H1 (cell line): ENCODE data around the gene GMPPA. TPM values are rescaled to one million over a fixed set of nuclear protein-coding genes. Genes with fewer than 3 reads are reported as not detected.

ENCODE experiments used
- ASH2L ChIP-seq: fragments of 200-600, 300-600 bp; sonication (generic); IDR thresholded peaks from one replicate; pipeline ENCODE4 v1.7.1; 2017; ENCODE audit warnings: low read length
- CEBPB ChIP-seq: IDR thresholded peaks from 2 replicates; pipeline ENCODE4 v1.6.1; 2012; ENCODE audit warnings: low read depth, low read length
- CHD2 ChIP-seq: IDR thresholded peaks from 2 replicates; pipeline ENCODE4 v1.6.1; 2012; ENCODE audit warnings: low read length, improper control_type of control experiment
- HDAC2 ChIP-seq, 2 experiments: fragments of 300-600 bp in 1 of 2; sonication (generic) in 1 of 2; IDR thresholded peaks; 2 replicates each; pipeline ENCODE4 v1.6.1; 2011 to 2012; ENCODE audit warnings: low read depth in 2 of 2, low read length in 2 of 2, mild to moderate bottlenecking in 2 of 2, moderate library complexity in 2 of 2, borderline replicate concordance in 1 of 2, inconsistent platforms in 1 of 2
- POLR2AphosphoS5 ChIP-seq: IDR thresholded peaks from 2 replicates; pipeline ENCODE4 v1.6.1; 2011; ENCODE audit warnings: low read depth, low read length
- RNF2 ChIP-seq: fragments of 200-900, 300-1000 bp; sonication (generic); IDR thresholded peaks from 2 replicates; pipeline ENCODE4 v1.7.1; 2016; ENCODE audit warnings: borderline replicate concordance, low read depth, mild to moderate bottlenecking, antibody characterized with exemption, low read length; ENCODE audit not compliant: poor library complexity, severe bottlenecking; ENCODE audit errors: missing control alignments
- SIN3A ChIP-seq, 2 experiments: IDR thresholded peaks in 1 of 2; conservative IDR thresholded peaks in 1 of 2; 2 replicates each; pipeline ENCODE4 v1.6.1; 2011 to 2012; ENCODE audit warnings: low read length in 2 of 2, improper control_type of control experiment in 1 of 2, low read depth in 1 of 2, mild to moderate bottlenecking in 1 of 2
- SIX5 ChIP-seq: IDR thresholded peaks from 2 replicates; pipeline ENCODE4 v1.6.1; 2011; ENCODE audit warnings: mild to moderate bottlenecking, low read depth, low read length
- SP2 ChIP-seq: IDR thresholded peaks from 2 replicates; pipeline ENCODE4 v1.6.1; 2012; ENCODE audit warnings: mild to moderate bottlenecking, low read length, inconsistent platforms
- TBP ChIP-seq: IDR thresholded peaks from 2 replicates; pipeline ENCODE4 v1.6.1; 2011; ENCODE audit warnings: low read depth, low read length, improper control_type of control experiment
- polyA plus RNA-seq, 7 experiments: library from polyadenylated mRNA; depleted of rRNA in 3 of 7; stranded (reverse) in 5 of 7; unstranded in 2 of 7; fragments of >200 nt in 5 of 7; fragments of 200-250 nt in 2 of 7; gene quantifications; 1 replicate in 5 of 7; 2 replicates in 1 of 7; 4 replicates in 1 of 7; pipeline versions ENCODE4 v1.2.1 to v1.2.3, GENCODE V29; 2011 to 2013; ENCODE audit warnings: missing spikeins in 2 of 7, mixed read lengths in 2 of 7
- total RNA-seq: library from RNA; stranded (reverse); fragmentation: NEBNext Ultra II Directional; extraction: Animal tissue kit (Norgen Biotek cat#: 25700); gene quantifications from 2 replicates; pipeline ENCODE4 v1.2.1, GENCODE V29; 2021
- TF ChIP-seq, protein P1 (sequence below): fragments of 300-600 bp; sonication (generic); IDR thresholded peaks from 2 replicates; pipeline ENCODE4 v1.7.1; 2012; ENCODE audit warnings: low read length, moderate library complexity, mild to moderate bottlenecking, inconsistent platforms; ENCODE audit not compliant: insufficient replicate concordance

GMPPA gene
- total and polyA plus RNA-seq, 2 of the 8 experiments (the other 6 are each of a cell fraction or from before 2014, with no cell fraction given): 34.3 to 98.8 TPM

DNA sequence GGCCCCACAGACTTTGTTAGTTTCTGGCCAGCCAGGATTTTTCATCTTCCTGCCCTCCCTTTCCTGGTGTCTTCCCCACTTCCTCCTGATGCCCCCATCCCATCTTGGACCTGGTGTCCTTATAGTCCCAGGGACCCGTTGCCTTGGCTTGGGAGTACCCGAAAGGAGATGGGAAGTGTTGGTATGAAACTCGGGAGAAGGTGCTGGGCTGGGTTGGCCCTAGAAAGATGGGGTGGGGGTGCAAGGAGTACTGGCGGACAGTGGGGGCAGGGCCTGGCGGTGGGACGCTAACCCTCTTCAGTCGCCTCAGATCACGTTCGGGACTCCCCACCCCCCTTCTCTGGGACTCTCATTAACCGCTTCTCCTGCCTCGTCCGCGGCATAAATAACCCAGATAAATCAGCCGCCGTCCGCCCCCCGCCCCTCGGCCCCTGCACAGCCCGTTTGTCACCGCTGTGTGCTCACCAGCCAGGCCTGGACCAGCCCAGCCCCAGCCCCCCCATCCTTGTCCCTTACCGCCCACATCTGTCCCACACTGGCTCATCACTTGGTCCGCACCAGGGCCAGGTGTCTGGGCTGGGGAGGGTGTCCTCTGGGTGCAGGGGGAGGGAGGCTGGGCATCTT, 11.9 kb downstream of the GMPPA start (continued):
- TF ChIP-seq, protein P1, sequence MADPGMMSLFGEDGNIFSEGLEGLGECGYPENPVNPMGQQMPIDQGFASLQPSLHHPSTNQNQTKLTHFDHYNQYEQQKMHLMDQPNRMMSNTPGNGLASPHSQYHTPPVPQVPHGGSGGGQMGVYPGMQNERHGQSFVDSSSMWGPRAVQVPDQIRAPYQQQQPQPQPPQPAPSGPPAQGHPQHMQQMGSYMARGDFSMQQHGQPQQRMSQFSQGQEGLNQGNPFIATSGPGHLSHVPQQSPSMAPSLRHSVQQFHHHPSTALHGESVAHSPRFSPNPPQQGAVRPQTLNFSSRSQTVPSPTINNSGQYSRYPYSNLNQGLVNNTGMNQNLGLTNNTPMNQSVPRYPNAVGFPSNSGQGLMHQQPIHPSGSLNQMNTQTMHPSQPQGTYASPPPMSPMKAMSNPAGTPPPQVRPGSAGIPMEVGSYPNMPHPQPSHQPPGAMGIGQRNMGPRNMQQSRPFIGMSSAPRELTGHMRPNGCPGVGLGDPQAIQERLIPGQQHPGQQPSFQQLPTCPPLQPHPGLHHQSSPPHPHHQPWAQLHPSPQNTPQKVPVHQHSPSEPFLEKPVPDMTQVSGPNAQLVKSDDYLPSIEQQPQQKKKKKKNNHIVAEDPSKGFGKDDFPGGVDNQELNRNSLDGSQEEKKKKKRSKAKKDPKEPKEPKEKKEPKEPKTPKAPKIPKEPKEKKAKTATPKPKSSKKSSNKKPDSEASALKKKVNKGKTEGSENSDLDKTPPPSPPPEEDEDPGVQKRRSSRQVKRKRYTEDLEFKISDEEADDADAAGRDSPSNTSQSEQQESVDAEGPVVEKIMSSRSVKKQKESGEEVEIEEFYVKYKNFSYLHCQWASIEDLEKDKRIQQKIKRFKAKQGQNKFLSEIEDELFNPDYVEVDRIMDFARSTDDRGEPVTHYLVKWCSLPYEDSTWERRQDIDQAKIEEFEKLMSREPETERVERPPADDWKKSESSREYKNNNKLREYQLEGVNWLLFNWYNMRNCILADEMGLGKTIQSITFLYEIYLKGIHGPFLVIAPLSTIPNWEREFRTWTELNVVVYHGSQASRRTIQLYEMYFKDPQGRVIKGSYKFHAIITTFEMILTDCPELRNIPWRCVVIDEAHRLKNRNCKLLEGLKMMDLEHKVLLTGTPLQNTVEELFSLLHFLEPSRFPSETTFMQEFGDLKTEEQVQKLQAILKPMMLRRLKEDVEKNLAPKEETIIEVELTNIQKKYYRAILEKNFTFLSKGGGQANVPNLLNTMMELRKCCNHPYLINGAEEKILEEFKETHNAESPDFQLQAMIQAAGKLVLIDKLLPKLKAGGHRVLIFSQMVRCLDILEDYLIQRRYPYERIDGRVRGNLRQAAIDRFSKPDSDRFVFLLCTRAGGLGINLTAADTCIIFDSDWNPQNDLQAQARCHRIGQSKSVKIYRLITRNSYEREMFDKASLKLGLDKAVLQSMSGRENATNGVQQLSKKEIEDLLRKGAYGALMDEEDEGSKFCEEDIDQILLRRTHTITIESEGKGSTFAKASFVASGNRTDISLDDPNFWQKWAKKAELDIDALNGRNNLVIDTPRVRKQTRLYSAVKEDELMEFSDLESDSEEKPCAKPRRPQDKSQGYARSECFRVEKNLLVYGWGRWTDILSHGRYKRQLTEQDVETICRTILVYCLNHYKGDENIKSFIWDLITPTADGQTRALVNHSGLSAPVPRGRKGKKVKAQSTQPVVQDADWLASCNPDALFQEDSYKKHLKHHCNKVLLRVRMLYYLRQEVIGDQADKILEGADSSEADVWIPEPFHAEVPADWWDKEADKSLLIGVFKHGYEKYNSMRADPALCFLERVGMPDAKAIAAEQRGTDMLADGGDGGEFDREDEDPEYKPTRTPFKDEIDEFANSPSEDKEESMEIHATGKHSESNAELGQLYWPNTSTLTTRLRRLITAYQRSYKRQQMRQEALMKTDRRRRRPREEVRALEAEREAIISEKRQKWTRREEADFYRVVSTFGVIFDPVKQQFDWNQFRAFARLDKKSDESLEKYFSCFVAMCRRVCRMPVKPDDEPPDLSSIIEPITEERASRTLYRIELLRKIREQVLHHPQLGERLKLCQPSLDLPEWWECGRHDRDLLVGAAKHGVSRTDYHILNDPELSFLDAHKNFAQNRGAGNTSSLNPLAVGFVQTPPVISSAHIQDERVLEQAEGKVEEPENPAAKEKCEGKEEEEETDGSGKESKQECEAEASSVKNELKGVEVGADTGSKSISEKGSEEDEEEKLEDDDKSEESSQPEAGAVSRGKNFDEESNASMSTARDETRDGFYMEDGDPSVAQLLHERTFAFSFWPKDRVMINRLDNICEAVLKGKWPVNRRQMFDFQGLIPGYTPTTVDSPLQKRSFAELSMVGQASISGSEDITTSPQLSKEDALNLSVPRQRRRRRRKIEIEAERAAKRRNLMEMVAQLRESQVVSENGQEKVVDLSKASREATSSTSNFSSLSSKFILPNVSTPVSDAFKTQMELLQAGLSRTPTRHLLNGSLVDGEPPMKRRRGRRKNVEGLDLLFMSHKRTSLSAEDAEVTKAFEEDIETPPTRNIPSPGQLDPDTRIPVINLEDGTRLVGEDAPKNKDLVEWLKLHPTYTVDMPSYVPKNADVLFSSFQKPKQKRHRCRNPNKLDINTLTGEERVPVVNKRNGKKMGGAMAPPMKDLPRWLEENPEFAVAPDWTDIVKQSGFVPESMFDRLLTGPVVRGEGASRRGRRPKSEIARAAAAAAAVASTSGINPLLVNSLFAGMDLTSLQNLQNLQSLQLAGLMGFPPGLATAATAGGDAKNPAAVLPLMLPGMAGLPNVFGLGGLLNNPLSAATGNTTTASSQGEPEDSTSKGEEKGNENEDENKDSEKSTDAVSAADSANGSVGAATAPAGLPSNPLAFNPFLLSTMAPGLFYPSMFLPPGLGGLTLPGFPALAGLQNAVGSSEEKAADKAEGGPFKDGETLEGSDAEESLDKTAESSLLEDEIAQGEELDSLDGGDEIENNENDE: no peak
- TF ChIP-seq SIN3A (conservative IDR thresholded peaks at IDR 0.05 in 1 of 2, IDR thresholded peaks at IDR 0.05 in 1 of 2; ENCODE audit: low read depth in 1 of 2, low read length in 2 of 2) (no peak), CEBPB (no peak), SP2 (no peak), RNF2 (no peak), HDAC2 (IDR thresholded peaks at IDR 0.05; ENCODE audit: borderline replicate concordance in 1 of 2, low read depth in 2 of 2, low read length in 2 of 2) (no peak), ASH2L (no peak), POLR2AphosphoS5 (no peak), CHD2 (no peak), TBP (no peak), SIX5 (no peak)
